T1000 (cell line): Measurements from ENCODE around the gene SPOCD1.

Experiments
- DNase-seq: peaks from one replicate; lab custom pipeline; 2025; ENCODE audit warnings: mixed read lengths; lab: John Stamatoyannopoulos, UW

Gene SPOCD1

DNA sequence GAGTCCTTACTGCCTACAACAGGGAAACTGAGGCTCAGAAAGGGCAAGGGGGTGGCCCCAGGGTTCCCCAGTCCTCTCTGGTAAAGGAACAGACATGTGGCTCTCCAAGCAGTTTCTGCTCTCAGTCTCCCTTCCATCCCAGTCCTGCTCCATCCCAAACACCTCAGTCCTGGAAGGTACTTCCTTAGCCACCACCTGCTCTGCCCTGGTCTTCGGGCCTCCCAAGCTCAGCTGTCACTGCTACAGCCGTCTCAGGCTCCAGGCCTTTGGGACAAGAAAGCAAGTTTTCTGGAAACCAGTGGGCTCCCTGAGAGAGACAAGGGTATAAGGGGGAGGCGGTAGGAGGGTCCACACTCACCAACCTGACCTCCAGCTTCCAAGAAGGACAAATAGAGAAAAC, 28.6 kb downstream of the SPOCD1 start:
- DNase-seq: no peak

DNA sequence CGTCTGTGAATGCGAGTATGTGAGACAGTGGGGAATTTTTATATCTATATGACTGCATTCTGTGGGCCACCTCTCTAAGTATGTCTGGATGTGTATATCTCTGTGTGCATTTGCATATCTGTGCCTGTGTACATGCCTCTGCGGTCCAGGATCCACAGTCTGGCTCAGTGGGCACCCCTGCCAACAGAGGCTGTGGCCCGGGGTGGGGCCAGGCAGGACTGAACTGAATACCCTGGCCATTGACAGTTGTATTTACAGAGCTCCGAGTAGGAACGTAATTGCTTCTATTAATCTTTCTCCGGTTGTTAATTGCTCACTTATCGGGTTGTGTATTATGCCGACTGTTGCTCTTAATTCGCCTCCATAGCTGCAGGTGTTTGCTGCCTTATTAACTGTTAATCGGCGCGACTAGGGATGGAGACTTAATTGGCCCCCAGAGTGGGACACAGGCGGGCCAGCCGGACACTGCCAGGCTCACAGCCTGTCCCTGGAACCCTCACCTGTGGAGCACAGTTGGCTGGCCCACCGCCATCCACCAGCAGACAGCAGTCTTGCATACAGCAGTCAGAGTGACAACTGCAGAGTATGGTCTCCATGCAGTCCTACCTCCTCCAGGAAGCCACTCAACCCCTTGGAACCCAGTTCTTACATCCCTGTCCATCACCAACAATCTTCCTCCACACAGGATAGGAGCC, 29.3 kb downstream of the SPOCD1 start:
- DNase-seq: no peak

- DNase-seq: no peak
Observed at GRCh38 chr1:31785947-31786290, 29.9 kb downstream of the SPOCD1 start.

DNA sequence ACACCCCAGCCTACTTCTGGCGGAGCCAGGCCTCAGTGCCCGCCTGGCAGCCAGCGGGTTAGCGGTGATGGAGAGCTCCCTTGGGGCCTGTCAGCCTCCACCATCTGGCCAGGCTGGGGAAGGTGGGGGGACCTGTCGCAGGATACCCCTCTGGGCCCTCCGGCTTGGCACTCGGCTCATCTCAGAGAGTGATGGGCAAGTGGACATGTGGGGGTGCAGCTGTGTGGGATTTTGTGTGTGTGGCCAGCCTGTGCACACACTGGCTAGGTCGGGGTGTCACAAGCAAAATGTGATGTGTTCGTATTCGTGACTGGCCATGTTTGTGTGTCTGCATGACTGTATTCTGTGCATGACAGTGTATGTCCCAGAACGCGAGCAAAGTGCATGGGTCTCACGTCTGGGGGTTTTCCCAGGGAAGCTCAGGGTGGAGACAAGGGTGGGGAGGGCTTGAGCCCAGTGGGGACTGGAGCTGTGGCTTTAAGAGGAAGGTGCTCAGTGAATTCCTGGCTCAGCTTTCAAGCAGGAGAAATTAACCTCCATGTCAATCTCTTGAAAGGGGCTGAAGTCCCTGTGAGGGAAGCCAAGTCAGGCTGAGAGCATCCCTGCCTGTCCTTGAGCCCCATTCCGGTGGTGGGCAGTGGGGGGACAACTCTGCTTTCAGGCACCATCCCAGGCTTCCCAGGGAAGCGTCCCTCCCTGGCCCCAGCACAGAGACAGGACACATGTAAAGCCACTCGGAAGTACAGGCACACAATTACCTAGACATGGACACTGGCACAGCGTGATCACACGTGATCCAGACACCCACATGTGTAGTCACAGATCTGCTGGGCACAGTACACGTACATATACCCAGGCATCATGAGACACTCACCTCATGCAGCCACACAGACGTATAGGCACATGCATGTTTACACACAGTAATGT, 30.5 kb downstream of the SPOCD1 start:
- DNase-seq: no peak

- DNase-seq: no peak
Observed at GRCh38 chr1:31784356-31785019, 31.3 kb downstream of the SPOCD1 start.

GRCh38 chr1:31783846-31784245, 32.0 kb downstream of the SPOCD1 start:
- DNase-seq: no peak

DNA sequence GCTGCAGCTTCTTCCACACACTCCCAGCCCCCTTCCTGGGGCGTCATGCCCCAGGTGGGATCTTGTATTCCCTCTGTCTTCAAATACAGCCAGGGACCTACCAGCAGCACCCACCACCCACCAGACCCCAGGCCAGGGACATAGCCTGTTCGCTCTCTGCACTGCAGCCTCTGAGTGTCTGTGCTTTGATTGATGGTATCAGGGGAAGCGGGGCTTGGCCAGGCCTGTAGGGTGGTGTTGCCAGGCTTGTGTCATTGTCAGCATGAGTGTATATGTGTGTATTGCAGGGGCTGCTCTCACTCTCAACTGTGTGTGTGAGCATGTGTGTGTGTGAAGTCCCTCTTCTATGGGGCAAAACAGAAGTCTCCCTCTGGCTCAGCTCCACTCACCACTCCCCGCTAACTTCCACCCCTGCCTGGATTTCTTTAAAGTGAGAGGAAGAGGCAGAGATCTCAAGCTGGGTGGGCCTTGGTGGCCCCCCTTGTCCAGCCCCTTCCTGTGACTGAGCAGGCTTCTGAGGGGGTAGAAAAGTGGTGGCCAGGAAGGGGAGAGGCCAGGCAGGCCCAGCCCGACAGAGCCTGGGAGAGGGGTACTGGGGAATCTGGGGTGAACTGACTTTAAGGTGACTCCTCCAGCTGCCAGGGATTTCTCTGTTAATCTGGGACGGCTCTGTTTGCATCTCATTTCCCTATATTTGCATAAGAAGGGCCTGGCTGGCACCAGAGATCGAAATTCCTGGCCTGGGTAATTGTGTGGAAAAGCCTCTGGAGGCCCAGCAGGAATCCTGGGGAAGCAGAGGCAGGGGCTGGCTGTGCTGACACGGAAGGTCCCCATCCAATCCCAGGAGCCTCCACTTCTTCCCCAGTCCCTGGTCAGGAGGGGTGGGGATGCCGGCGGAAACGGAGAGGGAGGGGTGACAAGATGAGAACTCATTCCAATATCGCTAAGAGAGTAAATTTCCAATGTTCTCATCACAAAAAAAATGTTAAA, 33.1 kb downstream of the SPOCD1 start:
- no peak for DNase-seq

DNA sequence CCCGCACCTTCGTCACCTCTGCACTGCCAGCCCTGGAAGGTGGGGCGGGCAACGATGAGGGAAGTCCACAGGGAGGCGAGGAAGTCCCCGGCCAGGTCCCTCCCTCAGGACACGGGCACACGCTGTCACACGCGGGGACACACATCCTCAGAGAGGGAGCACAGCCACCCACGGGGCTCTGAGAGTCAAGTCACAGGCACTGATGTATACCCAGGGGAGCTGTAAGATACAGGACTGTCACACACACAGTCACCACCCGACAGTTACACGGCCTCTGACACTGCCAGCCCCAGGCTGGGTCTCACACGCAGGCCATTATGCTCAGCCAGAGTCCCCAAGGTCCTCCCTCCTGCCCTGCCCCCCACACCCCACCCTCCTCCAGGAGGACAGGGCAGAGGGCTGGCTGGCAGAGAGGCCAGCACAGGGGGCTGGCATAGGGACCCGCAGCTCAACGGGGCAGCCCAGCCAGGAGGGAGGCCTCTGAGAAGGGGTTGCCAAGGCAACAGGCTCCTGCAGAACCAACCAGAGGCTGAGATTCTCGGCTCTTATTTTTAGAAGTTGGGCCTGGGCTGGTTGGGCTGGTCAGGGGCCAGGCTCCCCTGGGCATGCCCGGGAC, 34.0 kb downstream of the SPOCD1 start:
- no peak for DNase-seq

DNA sequence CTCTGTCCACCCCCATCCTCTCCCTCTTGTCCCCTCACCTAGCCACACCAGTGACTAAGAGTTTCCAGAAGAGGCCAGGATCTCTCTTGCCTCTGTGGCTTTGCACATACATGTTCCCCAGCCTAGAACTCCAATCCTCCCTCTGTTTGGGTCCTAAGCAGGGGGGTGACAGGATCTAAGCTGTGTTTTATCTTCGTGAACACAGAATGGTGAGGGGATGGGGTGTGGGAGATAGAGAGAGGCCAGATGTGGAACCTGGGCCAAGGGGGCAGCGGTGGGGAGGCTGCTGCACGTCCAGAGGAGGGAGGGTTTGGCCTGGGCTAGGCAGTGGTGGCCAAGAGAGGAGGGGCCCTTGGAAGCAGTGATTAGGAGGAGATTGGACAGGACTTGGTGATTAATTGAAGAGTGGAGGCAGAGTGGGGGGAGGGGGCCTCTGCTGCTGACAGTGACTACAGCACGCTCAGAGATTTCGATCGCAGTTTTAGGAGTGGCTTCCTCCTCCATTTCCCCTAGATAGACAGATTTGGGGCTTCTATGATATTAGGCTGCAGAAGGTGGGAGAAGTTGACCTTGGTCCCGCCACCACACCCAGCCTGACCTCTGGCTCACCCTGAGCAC, 34.6 kb downstream of the SPOCD1 start:
- no peak for DNase-seq

DNA sequence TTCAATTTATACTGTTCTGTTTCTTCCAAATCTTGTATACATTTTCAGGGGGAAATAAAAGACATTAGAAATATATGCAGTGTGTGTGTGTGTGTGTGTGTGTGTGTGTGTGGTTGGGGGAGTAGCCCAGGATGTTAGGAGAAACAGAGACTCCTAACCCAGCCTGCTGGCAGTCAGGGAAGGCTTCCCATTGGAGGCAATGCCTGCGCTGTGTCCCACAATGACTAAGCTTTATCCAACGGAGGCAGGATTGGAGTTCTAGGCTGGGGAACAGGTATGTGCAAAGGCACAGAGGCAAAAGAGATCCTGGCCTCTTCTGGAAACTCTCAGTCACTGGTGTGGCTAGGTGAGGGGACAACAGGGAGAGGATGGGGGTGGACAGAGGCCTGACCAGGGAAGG, 35.2 kb downstream of the SPOCD1 start:
- no peak for DNase-seq

- DNase-seq: no peak
Observed at GRCh38 chr1:31779687-31780086, 36.1 kb downstream of the SPOCD1 start.

DNA sequence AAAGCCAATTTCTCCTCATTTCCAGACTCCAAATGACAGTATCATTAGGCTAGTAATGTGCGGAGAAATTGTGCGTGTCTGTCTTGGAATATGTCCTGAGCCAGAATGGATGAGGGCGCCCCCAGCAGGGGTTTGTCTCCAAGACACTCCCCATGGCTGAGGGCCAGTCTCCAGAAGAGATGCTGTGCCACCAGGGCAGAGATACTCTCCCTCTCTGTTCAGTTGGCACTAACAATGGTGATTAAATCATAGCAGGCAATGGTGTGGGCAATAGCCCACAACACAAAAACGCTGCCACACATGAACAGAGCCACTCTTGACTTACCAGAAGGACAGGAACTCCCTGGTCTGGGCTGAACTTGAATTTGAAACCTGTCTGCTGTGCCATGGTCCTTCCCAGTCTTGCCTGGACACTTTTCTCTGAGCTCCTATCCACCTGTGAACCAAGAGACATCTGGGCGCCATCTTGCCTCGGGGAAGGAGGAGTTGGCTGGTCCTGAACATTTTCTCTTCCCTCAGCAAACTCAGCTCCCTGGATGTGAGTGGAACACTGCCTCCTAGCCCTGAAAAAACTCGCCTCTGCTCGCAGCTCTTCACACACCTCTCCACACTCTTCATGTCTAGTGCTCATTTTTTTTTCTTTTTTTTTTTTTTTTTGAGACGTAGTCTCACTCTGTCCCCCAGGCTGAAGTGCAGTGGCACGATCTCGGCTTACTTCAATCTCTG, 36.9 kb downstream of the SPOCD1 start:
- no peak for DNase-seq

GRCh38 chr1:31776516-31776915, 39.3 kb downstream of the SPOCD1 start:
- no peak for DNase-seq

DNA sequence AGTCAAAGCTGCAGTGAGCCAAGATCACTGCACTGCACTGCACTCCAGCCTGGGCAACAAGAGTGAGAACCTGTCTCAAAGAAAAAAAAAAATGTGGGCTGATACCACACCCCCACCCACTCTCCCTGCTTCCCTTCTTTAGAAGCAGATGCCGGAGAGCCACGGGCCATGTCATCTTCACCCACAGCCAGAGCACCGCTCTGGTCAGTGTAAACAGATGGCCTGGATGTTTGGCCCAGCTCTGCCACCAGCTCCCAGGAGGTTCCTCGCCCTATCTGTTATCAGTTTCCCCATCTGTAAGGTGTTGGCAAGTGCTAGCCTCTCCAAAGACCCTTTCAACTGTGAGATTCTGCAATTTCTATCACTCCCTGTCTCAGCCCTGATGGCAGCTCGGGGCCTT, 39.8 kb downstream of the SPOCD1 start:
- DNase-seq: no peak

GRCh38 chr1:31775210-31775999, 40.4 kb downstream of the SPOCD1 start:
- DNase-seq: no peak

DNA sequence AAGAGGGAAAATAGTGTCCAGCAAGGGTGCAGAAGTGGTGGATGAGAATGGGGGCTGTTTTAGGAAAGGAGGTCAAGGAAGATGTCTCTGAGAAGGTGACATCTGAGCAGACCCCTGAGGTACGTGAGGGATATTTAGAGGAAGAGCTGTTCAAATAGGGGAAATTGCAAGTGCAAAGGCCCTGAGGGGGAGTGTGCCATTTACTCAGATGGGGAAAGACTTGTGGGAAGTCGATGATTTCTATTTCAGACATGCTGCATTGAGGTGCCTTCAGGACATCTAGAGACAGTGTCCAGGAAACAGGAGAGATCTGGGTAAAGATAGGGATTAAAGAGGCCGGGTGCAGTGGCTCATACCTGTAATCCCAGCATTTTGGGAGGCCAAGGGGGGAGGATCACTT, 41.3 kb downstream of the SPOCD1 start:
- DNase-seq: no peak

GRCh38 chr1:31773861-31774260, 42.0 kb downstream of the SPOCD1 start:
- no peak for DNase-seq

GRCh38 chr1:31772669-31773248, 43.1 kb downstream of the SPOCD1 start:
- DNase-seq: no peak
